OCI-M1 (cell line): ENCODE results near the gene TESK1.

ENCODE experiments used
- DNase-seq: peaks from one replicate; lab custom pipeline; 2025; lab: John Stamatoyannopoulos, UW

The TESK1 gene

GRCh38 chr9:35646533-35647265 is 41.6 kb downstream of the TESK1 start:
- peak; percentile 95 for DNase-seq

DNA sequence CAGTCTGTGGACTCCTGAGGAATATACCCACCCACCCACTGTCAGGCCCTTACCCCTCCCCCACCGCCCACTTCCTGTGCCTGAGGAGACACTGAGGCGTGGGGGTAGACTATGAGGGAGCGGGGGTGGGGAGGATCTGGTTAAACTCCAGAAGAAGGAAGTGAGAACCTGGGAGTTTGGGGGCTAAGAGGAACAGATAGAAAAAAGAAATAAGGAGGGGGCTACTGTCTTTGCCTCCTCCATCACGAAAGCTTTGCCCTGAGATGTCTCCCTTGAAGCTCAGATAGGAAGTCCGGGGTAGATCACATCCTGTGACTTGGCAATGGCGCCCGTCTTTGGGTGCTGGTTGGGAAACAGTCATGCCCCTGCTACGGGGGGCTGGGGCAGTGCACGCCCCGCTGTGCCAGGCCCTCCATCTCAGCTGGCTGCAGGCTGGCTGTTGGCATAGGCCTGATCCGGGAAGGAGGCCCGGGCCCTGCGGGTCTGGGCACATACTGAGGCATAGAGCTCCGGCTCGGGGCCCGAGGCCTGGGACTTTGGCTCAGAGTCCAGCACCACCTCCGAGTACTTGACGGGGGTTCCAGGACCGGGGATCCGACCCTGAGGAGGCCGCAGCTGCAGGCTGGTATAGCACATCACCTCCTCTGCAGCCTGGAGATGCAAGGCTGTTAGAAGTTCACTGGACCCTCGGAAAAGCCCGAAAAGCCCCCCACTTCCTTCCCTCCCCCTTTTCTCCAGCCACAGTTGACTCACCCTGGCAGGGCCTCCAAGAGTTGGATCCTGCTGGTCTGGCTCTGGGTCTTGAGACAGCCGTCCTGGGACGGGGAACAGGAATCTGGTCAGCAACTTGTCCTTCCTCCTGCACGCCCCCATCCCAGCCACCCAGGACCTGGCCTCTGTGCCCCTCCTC is 44.6 kb downstream of the TESK1 start:
- DNase-seq: peak; percentile 70

GRCh38 chr9:35650341-35651158 is 45.5 kb downstream of the TESK1 start, which contains the start of gene SIT1:
Gene SIT1, minus strand, starts transcription at chr9:35650931. Its CDS starts 78 bp downstream, at chr9:35650853.
- DNase-seq: no peak

GRCh38 chr9:35651956-35652828 is 47.1 kb downstream of the TESK1 start:
- no peak for DNase-seq

DNA sequence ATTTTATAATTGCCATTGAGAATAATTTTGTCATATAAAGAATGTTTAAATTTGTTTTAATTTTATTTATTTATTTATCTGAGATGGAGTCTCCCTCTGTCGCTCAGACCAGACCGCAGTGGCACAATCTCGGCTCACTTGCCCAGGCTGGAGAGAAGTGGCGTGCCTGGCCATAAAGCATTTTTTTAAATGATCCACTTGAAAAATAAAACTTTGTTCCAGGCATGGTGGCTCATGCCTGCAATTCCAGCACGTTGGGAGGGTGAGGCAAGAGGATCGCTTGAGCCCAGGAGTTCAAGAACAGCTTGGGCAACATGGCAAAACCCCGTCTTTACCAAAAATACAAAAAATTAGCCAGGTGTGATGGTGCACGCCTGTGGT is 47.8 kb downstream of the TESK1 start:
- DNase-seq: no peak

GRCh38 chr9:35653611-35654010 is 48.5 kb downstream of the TESK1 start:
- DNase-seq: no peak

- DNase-seq: no peak
Observed at GRCh38 chr9:35656348-35656747, 51.3 kb downstream of the TESK1 start.

- DNase-seq: no peak
Observed at GRCh38 chr9:35656831-35657545, 51.9 kb downstream of the TESK1 start.

DNA sequence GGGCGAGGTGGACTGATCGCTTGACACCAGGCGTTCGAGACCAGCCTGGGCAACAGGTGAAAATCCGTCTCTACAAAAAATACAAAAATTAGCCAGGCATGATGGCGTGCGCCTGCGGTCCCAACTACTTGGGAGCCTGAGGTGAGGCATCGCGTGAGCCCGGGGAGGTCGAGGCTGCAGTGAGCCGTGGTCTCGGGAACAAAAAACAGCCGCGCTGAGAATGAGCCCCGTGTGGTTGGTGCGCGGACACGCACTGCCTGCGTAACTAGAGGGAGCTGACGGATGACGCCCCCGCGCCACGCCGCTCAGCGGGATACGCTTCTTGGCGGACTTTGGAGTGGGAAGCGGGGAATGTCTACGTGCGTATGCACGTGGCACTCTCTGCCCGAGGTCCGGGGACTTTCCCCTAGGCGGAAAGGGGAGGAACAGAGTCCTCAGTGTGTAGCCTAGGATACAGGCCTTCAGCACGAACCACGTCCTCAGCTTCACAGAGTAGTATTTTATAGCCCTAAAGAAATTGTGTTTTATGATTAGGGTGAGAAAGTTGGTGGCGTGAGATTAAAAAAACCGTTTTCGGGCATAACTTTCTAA is 52.6 kb downstream of the TESK1 start, which contains the start of gene RMRP:
TSS of gene RMRP (minus strand) at position 474 of the 591 bp plus-strand sequence.
- DNase-seq: peak; percentile 99

DNA sequence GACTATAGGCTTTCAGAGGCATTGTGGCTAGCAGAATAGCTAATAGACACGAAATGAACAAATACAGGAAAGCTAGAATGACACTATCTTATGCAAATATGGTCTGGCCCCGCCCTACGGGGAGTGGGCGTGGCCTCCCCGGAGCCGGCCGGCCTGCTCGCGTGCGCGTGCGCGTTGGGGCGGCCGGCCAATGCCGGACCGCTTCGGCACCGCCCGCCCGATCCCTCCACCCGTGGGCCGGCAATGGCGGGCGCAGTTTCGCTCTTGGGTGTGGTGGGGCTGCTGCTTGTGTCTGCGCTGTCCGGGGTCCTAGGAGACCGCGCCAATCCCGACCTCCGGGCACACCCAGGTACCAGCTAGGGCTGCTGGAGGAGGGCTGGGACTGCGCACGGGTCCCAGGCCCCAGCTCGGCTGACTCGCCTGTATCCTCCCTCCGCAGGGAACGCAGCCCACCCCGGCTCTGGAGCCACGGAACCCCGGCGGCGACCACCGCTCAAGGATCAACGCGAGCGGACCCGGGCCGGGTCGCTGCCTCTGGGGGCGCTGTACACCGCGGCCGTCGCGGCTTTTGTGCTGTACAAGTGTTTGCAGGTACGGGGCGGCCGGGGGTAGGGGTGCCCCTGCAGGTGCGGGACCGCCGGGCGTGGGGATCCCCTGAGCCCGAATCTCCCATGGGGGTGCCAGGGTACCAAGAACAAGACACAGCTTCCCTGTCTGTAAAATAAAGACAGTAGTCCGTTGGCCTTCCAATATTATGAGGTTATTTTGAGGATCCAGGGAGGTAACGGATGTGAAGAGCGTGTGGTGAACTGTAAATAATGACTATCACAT is 53.3 kb downstream of the TESK1 start, which contains the start of gene CCDC107:
TSS of gene CCDC107 (plus strand) at position 156 of the 831 bp plus-strand sequence. CDS start at position 244, 88 bp downstream.
- DNase-seq: peak; percentile 92

- peak; percentile 76 for DNase-seq
Observed at GRCh38 chr9:35658968-35659220, 53.8 kb downstream of the TESK1 start.

DNA sequence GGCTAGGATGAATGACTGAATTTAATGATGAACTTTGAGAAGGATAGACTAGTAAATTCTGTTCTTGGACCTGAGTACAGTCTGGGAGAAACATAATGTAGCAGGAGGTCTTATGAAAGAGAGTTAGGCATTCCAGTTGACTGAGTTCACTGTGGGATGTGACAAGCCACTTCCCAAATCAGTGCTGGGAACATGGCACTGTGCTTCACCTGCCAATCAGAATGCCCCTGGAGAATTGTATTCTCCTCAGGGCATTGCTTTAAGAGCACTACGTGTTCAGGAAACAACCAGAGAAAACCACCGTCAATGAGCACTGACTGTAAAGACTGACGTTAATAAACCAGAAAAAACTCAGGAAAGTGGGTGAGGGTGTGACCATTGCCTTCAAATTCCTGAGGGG is 54.3 kb downstream of the TESK1 start:
- no peak for DNase-seq
